Spleen (tissue), 7 donors: ENCODE results near the gene DBT.

Experiments used
- POLR2A ChIP-seq, 3 donors: fragments of 450-650 bp; IDR thresholded peaks; one replicate each; pipeline ENCODE4 v1.5.1; 2017; ENCODE audit warnings: antibody characterized with exemption in 3 of 3, mild to moderate bottlenecking in 1 of 3
- TF ChIP-seq, protein P1 (sequence below), 11 experiments: fragments of 200-600 bp in 7 of 11; fragments of 450-650 bp in 4 of 11; sonication (generic) in 4 of 11; IDR thresholded peaks in 8 of 11; conservative IDR thresholded peaks in 3 of 11; 1 replicate in 7 of 11; 2 replicates in 4 of 11; pipeline versions ENCODE4 v1.4.0 to v1.8.0; 2016 to 2021; ENCODE audit warnings: antibody characterized with exemption in 11 of 11, inconsistent platforms in 4 of 11, mild to moderate bottlenecking in 1 of 11
- donor health status: DM: no; HTN: no; CAD: no; lungs with moderate emphysema.
- donor health status: DM: no; HTN: no; CAD: no.
- donor health status: DM: no; HTN: no; CAD: no.

DNA sequence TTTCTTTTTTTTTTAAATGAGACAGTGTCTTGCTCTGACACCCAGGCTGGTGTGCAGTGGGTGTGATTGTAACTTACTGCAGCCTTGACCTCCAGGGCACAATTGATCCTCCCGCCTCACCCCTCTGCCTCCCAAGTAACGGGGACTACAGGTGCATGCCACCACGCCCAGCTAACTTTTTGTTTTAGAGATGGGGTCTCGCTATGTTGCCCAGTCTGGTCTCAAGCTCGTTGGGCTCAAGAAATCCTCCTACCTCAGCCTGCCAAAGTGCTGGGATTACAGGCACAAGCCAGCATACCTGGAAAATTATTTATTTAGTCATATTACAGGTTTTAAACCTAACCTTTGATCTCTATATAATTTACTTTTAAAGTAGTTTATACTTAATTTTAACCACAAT, 84.9 kb downstream of the DBT start:
- TF ChIP-seq, protein P1, sequence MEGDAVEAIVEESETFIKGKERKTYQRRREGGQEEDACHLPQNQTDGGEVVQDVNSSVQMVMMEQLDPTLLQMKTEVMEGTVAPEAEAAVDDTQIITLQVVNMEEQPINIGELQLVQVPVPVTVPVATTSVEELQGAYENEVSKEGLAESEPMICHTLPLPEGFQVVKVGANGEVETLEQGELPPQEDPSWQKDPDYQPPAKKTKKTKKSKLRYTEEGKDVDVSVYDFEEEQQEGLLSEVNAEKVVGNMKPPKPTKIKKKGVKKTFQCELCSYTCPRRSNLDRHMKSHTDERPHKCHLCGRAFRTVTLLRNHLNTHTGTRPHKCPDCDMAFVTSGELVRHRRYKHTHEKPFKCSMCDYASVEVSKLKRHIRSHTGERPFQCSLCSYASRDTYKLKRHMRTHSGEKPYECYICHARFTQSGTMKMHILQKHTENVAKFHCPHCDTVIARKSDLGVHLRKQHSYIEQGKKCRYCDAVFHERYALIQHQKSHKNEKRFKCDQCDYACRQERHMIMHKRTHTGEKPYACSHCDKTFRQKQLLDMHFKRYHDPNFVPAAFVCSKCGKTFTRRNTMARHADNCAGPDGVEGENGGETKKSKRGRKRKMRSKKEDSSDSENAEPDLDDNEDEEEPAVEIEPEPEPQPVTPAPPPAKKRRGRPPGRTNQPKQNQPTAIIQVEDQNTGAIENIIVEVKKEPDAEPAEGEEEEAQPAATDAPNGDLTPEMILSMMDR (IDR thresholded peaks at IDR 0.05 in 8 of 11, conservative IDR thresholded peaks at IDR 0.05 in 3 of 11) = no peak
- no peak for TF ChIP-seq POLR2A (IDR thresholded peaks at IDR 0.05)
